Stimulated activated CD8-positive, alpha-beta memory T cell treated with anti-CD3 and anti-CD28 coated beads, Interleukin-4, amount 100 ng/mL, for 24 hours (primary cell): ENCODE data around the gene C1QTNF8.

Experiments used
- DNase-seq: peaks from one replicate; pipeline ENCODE4 v3.0.0-alpha.2; 2020; ENCODE audit warnings: low read depth

C1QTNF8 gene

GRCh38 chr16:1077877-1078578, 18.0 kb downstream of the C1QTNF8 start:
- DNase-seq, result no peak

- DNase-seq, result no peak
Observed at GRCh38 chr16:1076801-1077576, 19.1 kb downstream of the C1QTNF8 start.

DNA sequence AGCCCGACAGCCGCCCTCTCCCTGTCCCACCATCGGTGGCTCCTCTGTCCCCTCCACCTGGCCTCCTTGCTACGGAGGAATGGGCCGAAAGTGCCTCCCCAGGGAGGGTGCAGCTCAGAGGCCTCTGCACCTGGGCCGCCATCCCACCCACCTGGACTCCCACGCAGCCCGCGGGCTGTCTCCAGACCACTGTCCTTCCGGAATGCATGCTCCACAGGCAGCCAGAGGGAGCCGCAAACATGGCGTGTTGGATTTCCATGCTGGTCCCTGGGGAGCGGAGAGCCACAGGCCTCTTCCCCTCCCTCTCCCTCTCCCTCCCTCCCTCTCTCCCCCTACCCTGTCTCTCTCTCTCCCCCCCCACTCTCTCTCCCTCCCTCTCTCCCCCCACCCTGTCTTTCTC, 20.5 kb downstream of the C1QTNF8 start:
- DNase-seq, result no peak

DNA sequence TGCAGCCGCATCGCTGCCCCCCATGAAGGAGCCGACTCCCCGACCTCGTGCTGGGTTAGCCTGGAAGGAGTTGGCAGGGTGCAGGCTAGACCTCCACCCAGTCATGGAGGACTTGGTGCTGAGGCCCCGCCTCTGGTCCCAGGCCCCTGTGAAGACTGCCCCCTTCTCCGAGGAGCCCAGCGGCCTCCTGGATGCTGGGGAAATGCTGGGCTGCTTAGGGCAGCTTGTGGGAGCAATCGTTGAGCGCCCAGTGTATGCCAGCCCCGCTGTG, 21.7 kb downstream of the C1QTNF8 start:
- no peak for DNase-seq

DNA sequence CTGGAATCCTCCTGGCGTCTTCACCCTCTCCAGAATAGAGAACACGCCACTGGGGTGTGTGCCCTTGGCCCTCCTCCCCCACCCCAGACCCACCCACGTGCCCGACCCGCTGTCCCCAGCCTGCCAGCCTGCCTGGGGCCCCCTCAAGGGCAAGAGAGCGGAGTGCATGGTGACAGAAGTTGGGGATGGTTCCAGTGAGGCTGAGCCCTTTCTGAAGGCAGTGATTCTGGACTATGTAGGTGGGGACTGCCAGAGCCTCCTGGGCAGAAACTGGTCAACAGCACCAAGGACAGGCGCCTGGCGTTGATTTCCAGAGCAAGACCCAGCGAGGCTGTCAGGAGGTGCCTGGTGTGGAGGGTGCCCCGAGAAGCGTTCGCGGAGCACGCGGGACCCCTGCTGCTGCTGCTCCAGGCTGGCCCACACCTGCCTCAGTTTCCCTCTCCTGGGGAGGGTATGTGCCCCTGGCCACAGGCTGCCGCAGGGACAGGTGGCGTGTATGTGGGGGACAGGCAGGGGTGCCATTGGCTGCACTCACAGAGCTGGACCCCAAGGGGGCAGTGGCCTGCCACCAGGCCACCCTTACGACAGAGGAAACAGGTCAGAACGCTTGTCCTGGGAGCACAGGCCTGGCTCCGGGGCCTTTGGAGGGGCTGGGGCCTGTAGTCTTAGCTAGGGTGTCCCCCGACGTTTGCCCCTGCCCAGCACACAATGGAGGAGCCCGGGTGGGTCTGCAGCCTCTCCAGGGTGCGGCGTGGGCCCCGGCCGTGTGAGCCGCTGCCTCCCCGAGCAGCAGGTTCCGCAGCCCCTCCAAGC, 22.3 kb downstream of the C1QTNF8 start:
- DNase-seq, result no peak

- DNase-seq, result no peak
Observed at GRCh38 chr16:1073262-1073558, 22.8 kb downstream of the C1QTNF8 start.

GRCh38 chr16:1072526-1073261, 23.4 kb downstream of the C1QTNF8 start, which contains the start of gene SSTR5:
Gene SSTR5 (plus strand): TSS chr16:1072747. CDS start chr16:1078869, 6,122 bp downstream.
- no peak for DNase-seq

- no peak for DNase-seq
Observed at GRCh38 chr16:1071561-1072225, 24.4 kb downstream of the C1QTNF8 start.

DNA sequence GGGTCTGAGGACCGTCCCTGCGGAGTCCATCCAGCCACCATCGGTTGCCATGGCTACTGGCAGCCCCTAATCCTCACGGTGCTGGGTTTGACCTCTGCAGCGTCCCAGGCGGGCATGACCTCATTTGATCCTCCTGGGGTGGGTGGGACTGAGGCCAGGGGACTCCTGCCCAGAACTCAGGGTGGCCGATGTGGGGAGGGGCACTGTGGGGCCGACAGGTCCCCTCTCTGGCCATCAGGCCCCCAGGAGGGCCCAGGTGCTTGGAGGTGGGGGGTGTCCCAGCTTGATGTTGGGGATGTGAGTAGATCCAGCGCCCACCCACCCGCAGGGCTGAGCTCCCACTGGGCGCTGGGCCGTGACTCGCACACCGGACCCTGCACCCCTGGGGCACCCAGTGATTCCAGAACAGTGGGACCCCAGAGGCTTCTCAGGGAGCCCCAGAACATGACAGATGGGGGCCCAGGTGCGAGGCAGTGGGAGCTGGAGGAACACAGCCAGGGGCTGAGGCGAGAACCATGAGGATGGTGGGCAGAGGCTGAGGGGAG, 25.1 kb downstream of the C1QTNF8 start:
- no peak for DNase-seq

DNA sequence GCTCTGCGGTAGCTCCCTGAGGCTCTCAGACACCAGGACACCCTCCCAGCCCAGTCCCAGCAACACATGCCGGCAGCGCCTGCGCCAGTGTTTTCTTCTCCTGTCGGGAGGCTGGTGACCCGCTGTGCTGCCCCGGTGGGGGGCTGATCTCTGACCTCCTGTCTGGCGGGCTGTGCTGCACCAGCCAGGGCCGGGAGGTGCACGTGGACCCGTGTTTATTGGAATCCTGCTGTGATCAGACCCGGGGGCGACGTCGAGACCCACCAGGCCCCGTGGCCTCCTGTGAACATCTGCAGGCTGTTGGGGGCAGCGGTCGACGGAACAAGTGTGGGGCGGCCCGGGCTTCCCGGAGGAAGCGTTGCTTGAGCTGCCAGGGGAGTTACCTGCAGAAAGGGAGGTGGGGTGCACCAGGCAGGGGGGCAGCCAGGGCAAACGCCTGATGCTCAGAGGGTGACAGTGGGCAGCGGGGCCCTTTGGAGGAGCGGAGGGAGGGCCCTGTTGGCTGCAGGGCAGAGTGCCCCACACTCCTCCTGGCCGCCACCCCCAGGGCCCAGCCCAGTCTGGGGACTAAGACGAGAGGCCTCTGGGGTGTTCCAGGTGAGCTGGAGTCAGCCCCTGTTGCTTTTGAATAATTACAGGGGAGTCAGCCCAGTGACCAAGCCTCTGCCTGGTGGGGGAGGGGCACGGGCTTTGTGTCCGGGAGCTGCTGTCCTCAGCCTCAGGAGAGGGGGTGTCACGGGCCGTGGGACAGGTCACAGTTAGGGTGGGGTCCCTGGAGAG, 25.8 kb downstream of the C1QTNF8 start:
- no peak for DNase-seq

- DNase-seq, result no peak
Observed at GRCh38 chr16:1069154-1069553, 26.9 kb downstream of the C1QTNF8 start.

- DNase-seq, result no peak
Observed at GRCh38 chr16:1068451-1068850, 27.6 kb downstream of the C1QTNF8 start.

DNA sequence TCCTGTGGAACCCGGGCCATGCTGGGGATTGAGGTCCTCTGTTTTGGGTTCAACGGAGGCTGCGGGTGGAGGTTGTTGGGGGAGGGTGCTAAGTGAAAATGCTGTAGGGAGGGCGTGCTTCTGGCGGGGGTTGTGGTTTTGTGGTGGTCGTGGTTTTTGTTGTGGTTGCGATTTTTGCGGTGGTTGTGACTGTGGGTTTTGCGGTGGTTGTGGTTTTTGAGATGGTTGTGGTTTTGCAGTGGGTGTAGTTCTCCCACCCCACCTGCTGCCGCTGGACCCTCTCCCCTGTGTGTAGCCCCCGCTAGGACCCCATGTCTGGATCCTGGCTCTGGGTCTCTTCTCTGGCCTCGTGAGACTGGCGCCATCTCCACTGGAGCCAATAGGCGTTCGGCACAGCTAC, 28.4 kb downstream of the C1QTNF8 start:
- DNase-seq, result no peak

GRCh38 chr16:1066584-1067172, 29.4 kb downstream of the C1QTNF8 start:
- DNase-seq, result no peak

DNA sequence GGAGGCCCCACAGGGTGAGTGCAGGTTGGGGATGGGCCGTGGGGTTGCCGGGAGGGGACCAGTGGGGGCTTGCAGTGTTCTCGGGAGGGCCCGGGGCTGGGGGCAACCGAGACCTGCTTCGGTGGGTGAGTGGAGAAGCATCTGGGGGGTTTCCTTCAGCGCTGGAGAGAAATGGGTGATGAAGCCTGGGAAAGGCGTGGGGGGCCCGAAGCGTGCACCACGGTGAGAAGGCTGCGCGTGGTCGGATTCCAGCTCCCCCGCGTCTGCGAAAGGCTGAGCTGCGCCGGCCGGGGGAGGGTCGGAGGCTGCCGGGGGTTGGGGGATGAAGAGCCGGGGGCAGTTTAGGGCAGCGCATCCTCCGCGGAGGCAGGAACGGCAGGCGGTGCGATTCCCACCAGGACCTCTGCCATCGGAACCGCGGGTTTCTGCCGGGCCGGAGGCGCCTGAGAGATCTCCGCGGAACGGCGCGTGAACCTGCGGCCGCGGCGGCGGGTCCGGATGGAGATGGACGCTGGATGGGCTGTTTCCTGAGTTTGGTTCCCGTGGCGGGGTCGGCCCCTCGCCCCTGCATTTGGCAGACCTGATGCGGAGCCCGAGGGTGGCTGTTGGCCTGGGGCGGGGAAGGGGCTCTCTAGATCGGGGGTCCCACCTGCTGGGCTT, 30.4 kb downstream of the C1QTNF8 start:
- no peak for DNase-seq

GRCh38 chr16:1063728-1064127, 32.3 kb downstream of the C1QTNF8 start:
- DNase-seq, result no peak

- DNase-seq, result no peak
Observed at GRCh38 chr16:1062895-1063294, 33.1 kb downstream of the C1QTNF8 start.

DNA sequence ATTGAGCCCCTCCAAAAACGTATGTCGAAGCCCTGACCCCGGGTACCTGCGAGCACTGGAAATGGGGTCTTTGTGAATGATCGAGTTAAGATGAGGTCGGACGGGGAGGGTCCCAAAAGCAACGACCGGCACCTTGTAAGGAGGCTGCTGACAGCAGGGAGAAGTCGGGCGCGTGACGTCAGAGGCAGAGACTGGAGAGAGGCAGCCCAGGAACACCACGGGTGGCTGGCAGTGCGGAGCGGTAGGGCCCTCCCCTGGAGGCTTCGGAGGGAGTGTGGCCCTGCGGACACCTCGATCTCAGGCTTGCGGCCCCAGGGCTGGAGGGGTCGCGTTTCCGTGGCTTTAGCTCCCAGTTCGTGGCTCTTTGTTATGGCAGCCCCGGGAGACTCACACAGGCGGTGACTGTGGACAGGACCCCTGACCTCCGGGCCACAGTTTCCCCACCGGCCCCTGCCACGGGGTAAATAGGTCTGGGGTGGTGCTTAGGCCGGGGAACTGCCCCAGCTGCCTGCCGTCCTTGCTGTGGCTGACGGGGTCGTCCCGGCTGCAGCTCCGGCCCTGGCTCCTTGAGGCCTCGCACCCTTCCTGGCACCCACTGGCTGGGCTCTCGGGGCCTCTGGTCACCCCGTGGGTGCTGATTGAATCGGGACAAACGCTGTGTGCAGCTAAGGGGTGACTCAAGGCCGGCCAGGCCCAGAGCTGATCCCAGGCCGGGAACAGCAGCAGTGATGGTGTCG, 34.1 kb downstream of the C1QTNF8 start:
- DNase-seq, result no peak
